NB4 (cell line): ENCODE measurements around the gene OSCAR.

Source experiments
- DNase-seq: peaks from one replicate; pipeline ENCODE4 v3.0.0; 2010; ENCODE audit warnings: low read depth
- H3K4me3 ChIP-seq: one replicate; pipeline ENCODE4 v1.5.1; 2011; ENCODE audit warnings: mild to moderate bottlenecking, low read depth, low read length, moderate library complexity
- CTCF ChIP-seq: IDR thresholded peaks from one replicate; pipeline ENCODE4 v1.5.1; 2012; ENCODE audit warnings: low read depth, low read length
- MAX ChIP-seq: IDR thresholded peaks from 2 replicates; pipeline ENCODE4 v1.6.1; 2011; ENCODE audit warnings: low read depth, low read length
- MYC ChIP-seq: IDR thresholded peaks from 2 replicates; pipeline ENCODE4 v1.6.1; 2011; ENCODE audit warnings: low read depth, low read length
- POLR2A ChIP-seq: IDR thresholded peaks from 2 replicates; pipeline ENCODE4 v1.6.1; 2011; ENCODE audit warnings: mild to moderate bottlenecking; ENCODE audit not compliant: insufficient read length; ENCODE audit errors: extremely low read depth

OSCAR gene

GRCh38 chr19:54133957-54134590 is 33.5 kb upstream of the OSCAR start:
- no peak overlapping the region for H3K4me3 ChIP-seq
- TF ChIP-seq POLR2A: no peak
- TF ChIP-seq MAX: no peak
- no peak for TF ChIP-seq CTCF
- TF ChIP-seq MYC: no peak
- no peak for DNase-seq

GRCh38 chr19:54133312-54133956 is 32.8 kb upstream of the OSCAR start:
- TF ChIP-seq POLR2A (no peak), CTCF (no peak), MYC (no peak), MAX (no peak)
- no peak overlapping the region for H3K4me3 ChIP-seq
- DNase-seq: no peak

GRCh38 chr19:54129617-54129996 is 29.0 kb upstream of the OSCAR start:
- no peak for TF ChIP-seq POLR2A
- no peak for TF ChIP-seq MAX
- TF ChIP-seq MYC: no peak
- TF ChIP-seq CTCF: no peak
- no peak for DNase-seq
- no peak overlapping the region for H3K4me3 ChIP-seq

- no peak for DNase-seq
- TF ChIP-seq CTCF (no peak), MAX (no peak), POLR2A (no peak), MYC (no peak)
- H3K4me3 ChIP-seq: no peak overlapping the region
Measured at GRCh38 chr19:54128796-54129616, 28.4 kb upstream of the OSCAR start.

- TF ChIP-seq CTCF (no peak), MYC (no peak), POLR2A (no peak)
- H3K4me3 ChIP-seq: no peak overlapping the region
Measured at GRCh38 chr19:54128441-54128725, 27.8 kb upstream of the OSCAR start.

More at GRCh38 chr19:54128441-54128725, 27.8 kb upstream of the OSCAR start:
- no peak for DNase-seq
